Neural progenitor cell (in vitro differentiated cells): ENCODE data around the gene HFE. TPM values are rescaled to one million over a fixed set of nuclear protein-coding genes. Genes with fewer than 3 reads are reported as not detected.

ENCODE experiments used
- DNase-seq: peaks from one replicate; pipeline ENCODE4 v3.0.0-alpha.2; 2016; ENCODE audit warnings: low spot score
- H2AFZ ChIP-seq: fragments of 200-600 bp; sonication (generic); replicated peaks from 2 replicates; pipeline ENCODE4 v1.6.1; 2016; ENCODE audit warnings: antibody characterized with exemption
- H3F3A ChIP-seq: fragments of 200-600 bp; sonication (generic); 2 replicates; pipeline ENCODE4 v1.6.1; 2016; ENCODE audit warnings: antibody characterized with exemption, low read depth
- H3K27ac ChIP-seq: fragments of 200-600 bp; sonication (generic); 2 replicates; pipeline ENCODE4 v1.5.1; 2016; ENCODE audit warnings: mild to moderate bottlenecking
- H3K27me3 ChIP-seq: fragments of 200-600 bp; sonication (generic); 2 replicates; pipeline ENCODE4 v1.6.1; 2016; ENCODE audit warnings: mild to moderate bottlenecking, moderate library complexity
- H3K36me3 ChIP-seq: fragments of 200-600 bp; sonication (generic); 2 replicates; pipeline ENCODE4 v1.5.1; 2016
- H3K4me1 ChIP-seq: fragments of 200-600 bp; sonication (generic); 2 replicates; pipeline ENCODE4 v1.6.1; 2016; ENCODE audit warnings: mixed run types
- H3K4me2 ChIP-seq: fragments of 200-600 bp; sonication (generic); 2 replicates; pipeline ENCODE4 v1.6.1; 2016
- H3K4me3 ChIP-seq: fragments of 200-600 bp; sonication (generic); 2 replicates; pipeline ENCODE4 v1.5.1; 2016
- H3K79me2 ChIP-seq: fragments of 200-600 bp; sonication (generic); 2 replicates; pipeline ENCODE4 v1.6.1; 2016; ENCODE audit warnings: low read depth
- H3K9ac ChIP-seq: fragments of 200-600 bp; sonication (generic); 2 replicates; pipeline ENCODE4 v1.6.1; 2016
- H3K9me3 ChIP-seq: fragments of 200-600 bp; sonication (generic); 2 replicates; pipeline ENCODE4 v1.5.1; 2016; ENCODE audit warnings: low read depth
- H4K20me1 ChIP-seq: fragments of 200-600 bp; sonication (generic); 2 replicates; pipeline ENCODE4 v1.6.1; 2016; ENCODE audit warnings: low read depth
- H3K27ac Mint-ChIP-seq: 3 replicates; pipeline ENCODE4 v1.8.0; 2021; ENCODE audit warnings: mixed read lengths
- H3K27me3 Mint-ChIP-seq: 2 replicates; pipeline ENCODE4 v1.8.0; 2022; ENCODE audit warnings: low read depth, mild to moderate bottlenecking, inconsistent platforms, moderate library complexity, mixed read lengths; ENCODE audit not compliant: insufficient read depth
- H3K36me3 Mint-ChIP-seq: 3 replicates; pipeline ENCODE4 v1.8.0; 2021; ENCODE audit warnings: mixed read lengths
- H3K4me1 Mint-ChIP-seq: 3 replicates; pipeline ENCODE4 v1.8.0; 2021; ENCODE audit warnings: mixed read lengths
- H3K4me3 Mint-ChIP-seq: 3 replicates; pipeline ENCODE4 v1.8.0; 2021; ENCODE audit warnings: mild to moderate bottlenecking, moderate library complexity, mixed read lengths
- H3K9me3 Mint-ChIP-seq: 3 replicates; pipeline ENCODE4 v1.8.0; 2020; ENCODE audit warnings: mixed read lengths
- EZH2 ChIP-seq: fragments of 200-600 bp; sonication (generic); IDR thresholded peaks from 2 replicates; pipeline ENCODE4 v1.6.1; 2017; ENCODE audit warnings: antibody characterized with exemption, mild to moderate bottlenecking, moderate library complexity
- EZH2phosphoT487 ChIP-seq: fragments of 200-600 bp; sonication (generic); IDR thresholded peaks from 2 replicates; pipeline ENCODE4 v1.6.1; 2017; ENCODE audit warnings: antibody characterized with exemption
- total RNA-seq: library from RNA; depleted of rRNA; stranded (reverse); fragments of >200 nt; gene quantifications from 2 replicates; pipeline ENCODE4 v1.2.3, GENCODE V29; 2015; ENCODE audit warnings: low replicate concordance
- TF ChIP-seq, protein P1 (sequence below): fragments of 200-600 bp; sonication (generic); IDR thresholded peaks from 2 replicates; pipeline ENCODE4 v1.5.1; 2017; ENCODE audit warnings: antibody characterized with exemption, mild to moderate bottlenecking

HFE gene
- total RNA-seq, 1 donor from 2014 or later, result 0.43 TPM

DNA sequence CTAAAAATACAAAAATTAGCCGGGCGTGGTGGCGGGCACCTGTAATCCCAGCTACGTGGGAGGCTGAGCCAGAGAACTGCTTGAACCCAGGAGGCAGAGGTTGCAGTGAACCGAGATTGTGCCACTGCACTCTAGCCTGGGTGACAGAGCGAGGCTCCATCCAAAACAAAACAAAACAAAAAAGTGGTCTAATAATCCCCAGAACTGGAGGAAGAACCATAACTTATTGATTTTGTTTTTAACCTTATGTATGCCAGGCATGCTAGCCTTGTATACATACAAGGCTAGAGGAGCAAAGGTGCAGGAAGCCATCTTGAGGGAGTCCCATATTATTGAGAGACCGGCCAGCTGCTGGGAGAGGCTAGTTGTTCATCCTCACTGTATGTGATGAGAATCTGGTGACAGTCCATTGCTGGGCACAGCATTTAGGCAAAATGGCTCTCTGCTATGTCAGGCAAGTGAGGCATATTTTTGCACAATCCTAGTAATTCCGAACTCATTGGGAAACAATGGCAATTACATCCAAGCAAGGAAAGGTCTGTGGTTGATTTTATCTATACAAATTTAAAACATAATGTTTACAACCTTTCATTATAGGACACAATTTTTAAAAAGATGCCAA, 18.0 kb downstream of the HFE start:
- Histone ChIP-seq H3K4me1 (peaks cover 13% of the 10 kb centered on the region), H2AFZ (no peak overlapping the region), H4K20me1 (no peaks in the 10 kb centered on the region), H3K79me2 (no peaks in the 10 kb centered on the region), H3K9ac (no peak overlapping the region), H3K27ac (no peak overlapping the region), H3K36me3 (no peaks in the 10 kb centered on the region), H3K4me3 (no peak overlapping the region), H3K27me3 (no peaks in the 10 kb centered on the region), H3F3A (peaks cover 35% of the 10 kb centered on the region), H3K9me3 (no peaks in the 10 kb centered on the region), H3K4me2 (no peak overlapping the region)
- TF ChIP-seq, protein P1, sequence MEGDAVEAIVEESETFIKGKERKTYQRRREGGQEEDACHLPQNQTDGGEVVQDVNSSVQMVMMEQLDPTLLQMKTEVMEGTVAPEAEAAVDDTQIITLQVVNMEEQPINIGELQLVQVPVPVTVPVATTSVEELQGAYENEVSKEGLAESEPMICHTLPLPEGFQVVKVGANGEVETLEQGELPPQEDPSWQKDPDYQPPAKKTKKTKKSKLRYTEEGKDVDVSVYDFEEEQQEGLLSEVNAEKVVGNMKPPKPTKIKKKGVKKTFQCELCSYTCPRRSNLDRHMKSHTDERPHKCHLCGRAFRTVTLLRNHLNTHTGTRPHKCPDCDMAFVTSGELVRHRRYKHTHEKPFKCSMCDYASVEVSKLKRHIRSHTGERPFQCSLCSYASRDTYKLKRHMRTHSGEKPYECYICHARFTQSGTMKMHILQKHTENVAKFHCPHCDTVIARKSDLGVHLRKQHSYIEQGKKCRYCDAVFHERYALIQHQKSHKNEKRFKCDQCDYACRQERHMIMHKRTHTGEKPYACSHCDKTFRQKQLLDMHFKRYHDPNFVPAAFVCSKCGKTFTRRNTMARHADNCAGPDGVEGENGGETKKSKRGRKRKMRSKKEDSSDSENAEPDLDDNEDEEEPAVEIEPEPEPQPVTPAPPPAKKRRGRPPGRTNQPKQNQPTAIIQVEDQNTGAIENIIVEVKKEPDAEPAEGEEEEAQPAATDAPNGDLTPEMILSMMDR, result no peak
- TF ChIP-seq EZH2phosphoT487 (no peak), EZH2 (no peak)
- H3K27me3 Mint-ChIP-seq, result peaks cover 3% of the 10 kb centered on the region
- no peak overlapping the region for H3K4me3 Mint-ChIP-seq
- no peak for DNase-seq
- H3K9me3 Mint-ChIP-seq, result peaks cover 29% of the 10 kb centered on the region
- peaks cover 21% of the 10 kb centered on the region for H3K4me1 Mint-ChIP-seq
- no peak overlapping the region for H3K27ac Mint-ChIP-seq
- H3K36me3 Mint-ChIP-seq, result peaks cover 5% of the 10 kb centered on the region

DNA sequence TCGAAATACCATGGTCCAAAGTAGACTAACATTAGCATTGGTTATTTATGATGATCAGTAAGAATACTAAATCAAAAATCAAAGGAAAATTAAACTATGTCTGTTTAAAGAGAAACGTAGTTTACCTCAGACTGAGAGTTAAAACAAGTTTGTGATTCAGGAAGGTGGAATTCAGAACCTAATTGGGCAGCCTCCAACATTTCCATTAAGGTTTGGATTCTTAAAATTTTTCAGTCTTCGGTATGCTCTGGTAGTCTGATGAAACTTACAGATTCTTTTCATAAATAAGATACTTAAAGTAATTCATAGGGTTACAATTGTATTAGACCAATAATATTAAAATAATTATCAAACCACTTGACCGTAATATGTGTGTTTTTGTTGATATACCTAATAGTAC, 18.6 kb downstream of the HFE start:
- H3K4me1 Mint-ChIP-seq, result peaks cover 21% of the 10 kb centered on the region
- Histone ChIP-seq H3K9ac (no peak overlapping the region), H3K4me3 (no peak overlapping the region), H2AFZ (no peak overlapping the region), H3K36me3 (no peaks in the 10 kb centered on the region), H3K27ac (no peak overlapping the region), H3F3A (peaks cover 35% of the 10 kb centered on the region), H4K20me1 (no peaks in the 10 kb centered on the region), H3K27me3 (no peaks in the 10 kb centered on the region), H3K9me3 (no peaks in the 10 kb centered on the region), H3K79me2 (no peaks in the 10 kb centered on the region), H3K4me1 (peaks cover 13% of the 10 kb centered on the region), H3K4me2 (no peak overlapping the region)
- H3K27me3 Mint-ChIP-seq, result peaks cover 3% of the 10 kb centered on the region
- H3K27ac Mint-ChIP-seq, result no peak overlapping the region
- TF ChIP-seq, protein P1, result no peak
- TF ChIP-seq EZH2phosphoT487 (no peak), EZH2 (no peak)
- H3K36me3 Mint-ChIP-seq, result peaks cover 5% of the 10 kb centered on the region
- H3K4me3 Mint-ChIP-seq, result no peak overlapping the region
- H3K9me3 Mint-ChIP-seq, result peaks cover 29% of the 10 kb centered on the region
- no peak for DNase-seq

DNA sequence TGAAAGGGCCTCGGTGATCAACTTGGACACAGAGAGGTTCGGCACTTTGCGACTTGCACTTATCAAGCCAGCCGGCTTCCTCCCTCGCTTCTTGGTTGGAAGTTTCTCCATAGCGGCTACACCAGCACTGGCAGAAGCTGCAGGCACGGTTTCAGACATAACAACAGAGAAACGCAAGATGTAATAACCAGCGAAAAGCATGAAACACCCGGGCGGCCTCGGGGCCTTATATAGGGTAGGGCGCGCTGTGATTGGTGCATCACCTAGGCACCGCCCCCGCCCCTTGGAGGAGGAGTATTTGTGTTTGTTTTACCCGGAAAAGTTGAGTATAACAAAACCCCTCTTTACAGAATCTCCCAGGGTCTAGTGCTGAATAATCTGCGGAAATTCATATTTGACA, 20.7 kb downstream of the HFE start:
- TF ChIP-seq EZH2 (no peak), EZH2phosphoT487 (no peak)
- TF ChIP-seq, protein P1, result no peak
- Mint-ChIP-seq H3K9me3 (peaks cover 29% of the 10 kb centered on the region), H3K27me3 (peaks cover 3% of the 10 kb centered on the region), H3K4me3 (no peak overlapping the region), H3K4me1 (peaks cover 12% of the 10 kb centered on the region), H3K27ac (no peak overlapping the region), H3K36me3 (peaks cover 5% of the 10 kb centered on the region)
- H3K4me3 ChIP-seq, result no peak overlapping the region
- no peak overlapping the region for H2AFZ ChIP-seq
- no peak overlapping the region for H3K4me2 ChIP-seq
- no peaks in the 10 kb centered on the region for H3K9me3 ChIP-seq
- DNase-seq, result no peak
- no peaks in the 10 kb centered on the region for H3K36me3 ChIP-seq
- H3F3A ChIP-seq, result peaks cover 27% of the 10 kb centered on the region
- H3K4me1 ChIP-seq, result peaks cover 6% of the 10 kb centered on the region
- H3K27me3 ChIP-seq, result no peaks in the 10 kb centered on the region
- H4K20me1 ChIP-seq, result no peaks in the 10 kb centered on the region
- no peaks in the 10 kb centered on the region for H3K79me2 ChIP-seq
- no peak overlapping the region for H3K27ac ChIP-seq
- no peak overlapping the region for H3K9ac ChIP-seq
